T follicular helper cell (primary cell): ENCODE measurements around the gene MTHFD2.

Experiments used
- DNase-seq: peaks from one replicate; pipeline ENCODE4 v3.0.0-alpha.2; 2020; ENCODE audit warnings: low read depth

Gene MTHFD2

DNA sequence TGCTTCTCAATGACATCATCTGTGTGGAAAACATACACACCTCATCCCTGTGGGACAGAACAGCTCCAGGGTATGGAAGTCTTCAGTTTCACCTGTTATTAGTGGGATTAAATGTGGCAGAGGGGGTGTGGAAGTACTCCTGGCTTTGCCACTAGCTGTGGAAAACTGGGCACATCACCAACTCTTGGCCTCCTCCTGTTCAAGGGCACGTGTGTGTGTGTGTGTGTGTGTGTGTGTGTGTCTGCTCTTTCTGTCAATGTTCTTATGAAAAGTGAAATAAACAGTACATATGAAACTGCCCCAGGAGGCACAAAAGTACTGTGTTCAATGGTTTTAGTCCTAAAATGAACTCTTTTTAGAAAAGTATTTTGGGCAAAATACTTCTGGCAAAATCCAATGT is 65.9 kb downstream of the MTHFD2 start:
- no peak for DNase-seq

DNA sequence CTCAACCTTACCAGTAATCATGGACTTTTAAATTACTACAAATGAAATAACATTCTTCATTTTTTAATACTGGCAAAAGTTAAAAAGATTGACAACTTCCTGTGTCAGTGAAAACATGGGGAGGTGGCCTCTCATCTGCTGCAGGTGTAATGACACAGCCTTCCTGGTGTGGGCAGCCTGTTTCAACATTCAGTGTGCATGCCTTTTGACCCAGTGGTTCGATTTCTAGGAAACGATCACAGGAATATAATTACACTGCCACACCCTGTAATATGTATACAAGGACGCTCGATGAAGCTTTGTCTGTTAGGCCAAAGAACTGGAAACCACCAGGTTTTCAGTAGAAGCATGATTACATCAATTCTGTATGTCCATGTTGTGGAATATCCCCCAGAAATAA is 68.7 kb downstream of the MTHFD2 start:
- peak; percentile 37 for DNase-seq
